Panc1 (cell line): ENCODE data around the gene INTS6. TPM values are rescaled to one million over a fixed set of nuclear protein-coding genes. Genes with fewer than 3 reads are reported as not detected.

Experiments
- ATAC-seq: fragments of 200-7000 bp; cut with Tn5 transposase; 2 replicates; pipeline ENCODE4 v1.9.1; 2020; ENCODE audit warnings: mild to moderate bottlenecking, moderate library complexity
- BruUV-seq: library from RNA; stranded (reverse); fragments of 400-500 nt; replicated peaks from 2 replicates; lab custom pipeline; 2021; lab: Mats Ljungman, UMichigan
- CTCF ChIA-PET: fragments of 300-600 bp; sonication (Branson Sonifier 250); formaldehyde crosslinking; loops from one replicate; lab custom pipeline; 2022; ENCODE audit warnings: antibody characterized with exemption; lab: Charles Lee
- POLR2A ChIA-PET: fragments of 300-600 bp; sonication (Branson Sonifier 250); formaldehyde crosslinking; loops from one replicate; lab custom pipeline; 2022; ENCODE audit warnings: antibody characterized with exemption; lab: Charles Lee
- DNase-seq: peaks from one replicate; pipeline ENCODE4 v3.0.0-alpha.2; 2010; ENCODE audit warnings: low read depth, low spot score
- H3K27ac ChIP-seq: 2 replicates; pipeline ENCODE4 v1.5.1; 2011; ENCODE audit warnings: mild to moderate bottlenecking, low read length, inconsistent platforms
- H3K27me3 ChIP-seq: fragments of 200-500 bp; sonication (Bioruptor generic); 2 replicates; pipeline ENCODE4 v1.6.0; 2014; ENCODE audit warnings: low read length, inconsistent platforms; ENCODE audit not compliant: control insufficient read depth, insufficient read depth
- H3K36me3 ChIP-seq: fragments of 200-500 bp; sonication (Bioruptor generic); 2 replicates; pipeline ENCODE4 v1.5.1; 2014; ENCODE audit warnings: inconsistent platforms, mild to moderate bottlenecking, low read length, moderate library complexity; ENCODE audit not compliant: control insufficient read depth, insufficient read depth
- H3K4me1 ChIP-seq: 2 replicates; pipeline ENCODE4 v1.5.1; 2011; ENCODE audit warnings: inconsistent platforms, mild to moderate bottlenecking, low read length, moderate library complexity; ENCODE audit not compliant: control insufficient read depth, insufficient read depth
- H3K4me3 ChIP-seq, 2 experiments: 2 replicates each; pipeline ENCODE4 v1.5.1; 2011 to 2012; ENCODE audit warnings: low read depth in 2 of 2, low read length in 2 of 2, mild to moderate bottlenecking in 2 of 2, inconsistent platforms in 1 of 2, moderate library complexity in 1 of 2
- H3K9me3 ChIP-seq: fragments of 200-500 bp; sonication (Bioruptor generic); 2 replicates; pipeline ENCODE4 v1.5.1; 2014; ENCODE audit warnings: low read depth, mild to moderate bottlenecking, inconsistent platforms, low read length, moderate library complexity; ENCODE audit not compliant: control insufficient read depth, insufficient read depth
- POLR2AphosphoS5 ChIP-seq: IDR thresholded peaks from 2 replicates; pipeline ENCODE4 v1.6.1; 2012; ENCODE audit warnings: mild to moderate bottlenecking, low read depth, low read length, moderate library complexity
- SIN3A ChIP-seq: IDR thresholded peaks from 2 replicates; pipeline ENCODE4 v1.6.1; 2012; ENCODE audit warnings: low read depth, mild to moderate bottlenecking, low read length, moderate library complexity, borderline replicate concordance; ENCODE audit not compliant: insufficient read depth
- TCF7L2 ChIP-seq: IDR thresholded peaks from 2 replicates; pipeline ENCODE4 v1.6.1; 2011; ENCODE audit warnings: mild to moderate bottlenecking, low read depth, low read length, inconsistent platforms
- in situ Hi-C: cut with HindIII; loops from 2 replicates; pipeline ENCODE4 v1.10.0; 2016; ENCODE audit warnings: low sequenced_read_pairs, low pct_unique_long_range_greater_than_20kb
- intact Hi-C: fragments of 100-400 bp; cut with micrococcal nuclease; formaldehyde crosslinking; loops from one replicate; pipeline ENCODE4 v1.10.0; 2022; ENCODE audit not compliant: unreplicated experiment
- total RNA-seq: library from RNA; stranded (reverse); gene quantifications from one replicate; pipeline ENCODE4 v1.2.1, GENCODE V29; 2021; ENCODE audit not compliant: unreplicated experiment
- TF ChIP-seq, protein P1 (sequence below): fragments of 450-650 bp; IDR thresholded peaks from 2 replicates; pipeline ENCODE4 v1.5.1; 2017; ENCODE audit warnings: mild to moderate bottlenecking
- TF ChIP-seq, protein P2 (sequence below), 2 experiments: IDR thresholded peaks; 2 replicates each; pipeline ENCODE4 v1.6.1; 2011 to 2012; ENCODE audit warnings: low read depth in 2 of 2, control low read depth in 1 of 2, low read length in 1 of 2, mild to moderate bottlenecking in 1 of 2, moderate library complexity in 1 of 2; ENCODE audit not compliant: insufficient read depth in 1 of 2

Gene INTS6
- total RNA-seq, 1 experiment from 2014 or later: 33.2 TPM

DNA sequence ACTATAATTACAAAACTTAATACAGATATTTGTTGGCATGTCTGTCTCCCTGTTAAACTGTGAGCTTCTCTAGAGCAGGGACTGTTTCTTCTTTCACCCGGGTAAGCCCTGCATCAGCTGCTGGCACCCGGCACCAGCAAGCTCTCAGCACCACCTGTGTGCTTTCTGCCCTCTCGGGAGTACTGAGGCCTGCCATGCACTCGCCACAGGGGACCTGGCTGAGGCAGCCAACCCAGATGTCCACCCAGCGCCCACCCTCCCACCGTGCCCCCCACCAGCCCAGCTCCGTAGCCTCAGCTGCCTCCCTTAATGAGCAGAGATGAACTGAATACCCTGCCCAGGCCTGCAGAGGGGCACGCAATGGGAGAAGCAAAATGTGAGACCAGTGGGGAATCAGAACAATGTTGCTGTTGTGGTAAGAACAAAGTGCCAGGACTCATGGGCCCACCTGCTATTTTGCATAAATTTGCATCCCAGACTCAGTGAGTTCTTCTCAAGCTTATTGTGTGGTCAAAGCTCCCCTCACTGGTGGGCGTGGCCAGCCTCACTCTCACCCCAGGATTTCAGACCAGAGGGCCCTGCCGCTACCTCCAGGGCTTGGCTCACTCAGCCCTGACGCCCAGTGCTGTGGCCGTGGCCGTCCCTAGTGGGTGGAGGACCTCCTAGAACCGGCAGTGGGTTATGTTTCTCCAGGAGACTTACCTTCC is 128.0 kb downstream of the INTS6 start:
- Histone ChIP-seq H3K27me3 (no peaks in the 10 kb centered on the region), H3K9me3 (no peaks in the 10 kb centered on the region), H3K27ac (no peak overlapping the region), H3K4me3 (no peak overlapping the region), H3K36me3 (no peaks in the 10 kb centered on the region), H3K4me1 (no peaks in the 10 kb centered on the region)
- ATAC-seq (no peak), DNase-seq (no peak)
- TF ChIP-seq, protein P1, sequence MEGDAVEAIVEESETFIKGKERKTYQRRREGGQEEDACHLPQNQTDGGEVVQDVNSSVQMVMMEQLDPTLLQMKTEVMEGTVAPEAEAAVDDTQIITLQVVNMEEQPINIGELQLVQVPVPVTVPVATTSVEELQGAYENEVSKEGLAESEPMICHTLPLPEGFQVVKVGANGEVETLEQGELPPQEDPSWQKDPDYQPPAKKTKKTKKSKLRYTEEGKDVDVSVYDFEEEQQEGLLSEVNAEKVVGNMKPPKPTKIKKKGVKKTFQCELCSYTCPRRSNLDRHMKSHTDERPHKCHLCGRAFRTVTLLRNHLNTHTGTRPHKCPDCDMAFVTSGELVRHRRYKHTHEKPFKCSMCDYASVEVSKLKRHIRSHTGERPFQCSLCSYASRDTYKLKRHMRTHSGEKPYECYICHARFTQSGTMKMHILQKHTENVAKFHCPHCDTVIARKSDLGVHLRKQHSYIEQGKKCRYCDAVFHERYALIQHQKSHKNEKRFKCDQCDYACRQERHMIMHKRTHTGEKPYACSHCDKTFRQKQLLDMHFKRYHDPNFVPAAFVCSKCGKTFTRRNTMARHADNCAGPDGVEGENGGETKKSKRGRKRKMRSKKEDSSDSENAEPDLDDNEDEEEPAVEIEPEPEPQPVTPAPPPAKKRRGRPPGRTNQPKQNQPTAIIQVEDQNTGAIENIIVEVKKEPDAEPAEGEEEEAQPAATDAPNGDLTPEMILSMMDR: no peak
- TF ChIP-seq, protein P2, sequence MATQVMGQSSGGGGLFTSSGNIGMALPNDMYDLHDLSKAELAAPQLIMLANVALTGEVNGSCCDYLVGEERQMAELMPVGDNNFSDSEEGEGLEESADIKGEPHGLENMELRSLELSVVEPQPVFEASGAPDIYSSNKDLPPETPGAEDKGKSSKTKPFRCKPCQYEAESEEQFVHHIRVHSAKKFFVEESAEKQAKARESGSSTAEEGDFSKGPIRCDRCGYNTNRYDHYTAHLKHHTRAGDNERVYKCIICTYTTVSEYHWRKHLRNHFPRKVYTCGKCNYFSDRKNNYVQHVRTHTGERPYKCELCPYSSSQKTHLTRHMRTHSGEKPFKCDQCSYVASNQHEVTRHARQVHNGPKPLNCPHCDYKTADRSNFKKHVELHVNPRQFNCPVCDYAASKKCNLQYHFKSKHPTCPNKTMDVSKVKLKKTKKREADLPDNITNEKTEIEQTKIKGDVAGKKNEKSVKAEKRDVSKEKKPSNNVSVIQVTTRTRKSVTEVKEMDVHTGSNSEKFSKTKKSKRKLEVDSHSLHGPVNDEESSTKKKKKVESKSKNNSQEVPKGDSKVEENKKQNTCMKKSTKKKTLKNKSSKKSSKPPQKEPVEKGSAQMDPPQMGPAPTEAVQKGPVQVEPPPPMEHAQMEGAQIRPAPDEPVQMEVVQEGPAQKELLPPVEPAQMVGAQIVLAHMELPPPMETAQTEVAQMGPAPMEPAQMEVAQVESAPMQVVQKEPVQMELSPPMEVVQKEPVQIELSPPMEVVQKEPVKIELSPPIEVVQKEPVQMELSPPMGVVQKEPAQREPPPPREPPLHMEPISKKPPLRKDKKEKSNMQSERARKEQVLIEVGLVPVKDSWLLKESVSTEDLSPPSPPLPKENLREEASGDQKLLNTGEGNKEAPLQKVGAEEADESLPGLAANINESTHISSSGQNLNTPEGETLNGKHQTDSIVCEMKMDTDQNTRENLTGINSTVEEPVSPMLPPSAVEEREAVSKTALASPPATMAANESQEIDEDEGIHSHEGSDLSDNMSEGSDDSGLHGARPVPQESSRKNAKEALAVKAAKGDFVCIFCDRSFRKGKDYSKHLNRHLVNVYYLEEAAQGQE (IDR thresholded peaks at IDR 0.05; ENCODE audit: insufficient read depth in 1 of 2, low read depth in 2 of 2, low read length in 1 of 2): no peak
- no peak for TF ChIP-seq TCF7L2
- no peak for TF ChIP-seq SIN3A
- TF ChIP-seq POLR2AphosphoS5: no peak
- in situ Hi-C loops: no loop called here
- BruUV-seq: no TSS peak
- intact Hi-C loops: no loop called here
- ChIA-PET POLR2A (no interaction called here), CTCF (no interaction called here)

DNA sequence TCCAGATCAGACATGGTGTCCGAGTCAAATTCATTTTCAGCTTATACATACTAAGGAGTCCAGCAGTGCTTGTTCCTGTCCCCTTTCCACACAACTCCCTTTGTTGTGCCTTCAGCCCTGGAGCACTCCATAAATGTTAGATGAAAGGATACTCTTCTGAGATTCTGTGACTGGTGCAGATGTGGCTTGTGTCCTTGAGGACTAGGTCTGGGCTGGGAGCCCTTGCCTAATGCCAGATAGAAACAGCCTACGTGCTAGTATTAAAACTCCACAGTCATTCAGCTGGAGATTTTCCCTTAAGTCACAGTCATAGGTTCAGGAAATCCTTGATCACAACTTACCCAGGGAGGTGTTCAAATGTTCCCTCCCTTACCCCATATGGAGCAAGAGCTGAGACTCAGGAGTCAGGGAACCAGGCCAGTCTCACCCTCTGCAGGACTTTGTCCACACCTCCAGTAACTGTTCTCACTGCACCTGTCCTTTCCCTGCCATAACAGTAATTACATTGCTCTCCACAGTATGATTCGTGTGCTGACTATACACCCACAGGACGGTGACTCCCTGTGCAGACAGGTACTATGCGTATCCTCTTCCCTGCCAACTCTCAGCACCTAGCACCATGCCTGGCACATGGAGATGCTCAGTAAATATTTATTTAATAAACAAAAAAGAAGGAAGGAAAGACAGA is 128.9 kb downstream of the INTS6 start:
- DNase-seq (no peak), ATAC-seq (no peak)
- H3K36me3 ChIP-seq: no peaks in the 10 kb centered on the region
- ChIA-PET POLR2A (no interaction called here), CTCF (no interaction called here)
- no peak for TF ChIP-seq TCF7L2
- TF ChIP-seq POLR2AphosphoS5: no peak
- TF ChIP-seq, protein P2 (IDR thresholded peaks at IDR 0.05; ENCODE audit: insufficient read depth in 1 of 2, low read depth in 2 of 2, low read length in 1 of 2): no peak
- TF ChIP-seq, protein P1: no peak
- no TSS peak for BruUV-seq
- no peaks in the 10 kb centered on the region for H3K9me3 ChIP-seq
- H3K27me3 ChIP-seq: no peaks in the 10 kb centered on the region
- in situ Hi-C loops: no loop called here
- no peaks in the 10 kb centered on the region for H3K4me1 ChIP-seq
- H3K27ac ChIP-seq: no peak overlapping the region
- H3K4me3 ChIP-seq: no peak overlapping the region
- intact Hi-C loops: no loop called here
